ENCODE results near the gene PHF21A. TPM values are rescaled to one million over a fixed set of nuclear protein-coding genes. Genes with fewer than 3 reads are reported as not detected.

PHF21A gene
- total RNA-seq, 1 donor from 2014 or later: 3.4 TPM

DNA sequence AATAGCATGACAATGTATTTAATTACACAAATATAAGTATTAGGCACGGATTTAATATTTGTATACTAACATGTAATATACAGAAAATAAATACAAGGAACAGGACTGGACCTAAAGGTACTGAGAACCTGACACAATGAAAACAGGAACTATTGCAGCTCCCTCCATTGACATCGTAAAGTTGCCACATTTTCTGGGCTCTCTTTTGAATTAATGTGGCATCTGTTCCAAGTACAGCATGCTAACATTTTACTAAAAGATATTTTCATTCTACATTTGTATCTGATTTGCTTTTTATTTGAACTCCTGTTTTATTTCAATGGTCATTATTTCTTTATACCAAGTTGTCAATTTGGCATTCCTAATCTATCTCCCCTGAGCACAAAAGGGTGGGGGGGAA lies 15.3 kb downstream of the PHF21A start:
- no peak for FAIRE-seq
- no peaks in the 10 kb centered on the region for H3K27me3 ChIP-seq (ENCODE audit: control insufficient read depth, insufficient read depth, low read length)
- H3K36me3 ChIP-seq (ENCODE audit: control insufficient read depth, insufficient read depth, low read length): no peaks in the 10 kb centered on the region
- H3K4me3 ChIP-seq (ENCODE audit: low read depth, low read length): no peak overlapping the region
- TF ChIP-seq, protein P1, sequence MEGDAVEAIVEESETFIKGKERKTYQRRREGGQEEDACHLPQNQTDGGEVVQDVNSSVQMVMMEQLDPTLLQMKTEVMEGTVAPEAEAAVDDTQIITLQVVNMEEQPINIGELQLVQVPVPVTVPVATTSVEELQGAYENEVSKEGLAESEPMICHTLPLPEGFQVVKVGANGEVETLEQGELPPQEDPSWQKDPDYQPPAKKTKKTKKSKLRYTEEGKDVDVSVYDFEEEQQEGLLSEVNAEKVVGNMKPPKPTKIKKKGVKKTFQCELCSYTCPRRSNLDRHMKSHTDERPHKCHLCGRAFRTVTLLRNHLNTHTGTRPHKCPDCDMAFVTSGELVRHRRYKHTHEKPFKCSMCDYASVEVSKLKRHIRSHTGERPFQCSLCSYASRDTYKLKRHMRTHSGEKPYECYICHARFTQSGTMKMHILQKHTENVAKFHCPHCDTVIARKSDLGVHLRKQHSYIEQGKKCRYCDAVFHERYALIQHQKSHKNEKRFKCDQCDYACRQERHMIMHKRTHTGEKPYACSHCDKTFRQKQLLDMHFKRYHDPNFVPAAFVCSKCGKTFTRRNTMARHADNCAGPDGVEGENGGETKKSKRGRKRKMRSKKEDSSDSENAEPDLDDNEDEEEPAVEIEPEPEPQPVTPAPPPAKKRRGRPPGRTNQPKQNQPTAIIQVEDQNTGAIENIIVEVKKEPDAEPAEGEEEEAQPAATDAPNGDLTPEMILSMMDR (IDR thresholded peaks at IDR 0.05; ENCODE audit: insufficient read depth, low read length, severe bottlenecking): no peak
- DNase-seq (ENCODE audit: low read depth): no peak

DNA sequence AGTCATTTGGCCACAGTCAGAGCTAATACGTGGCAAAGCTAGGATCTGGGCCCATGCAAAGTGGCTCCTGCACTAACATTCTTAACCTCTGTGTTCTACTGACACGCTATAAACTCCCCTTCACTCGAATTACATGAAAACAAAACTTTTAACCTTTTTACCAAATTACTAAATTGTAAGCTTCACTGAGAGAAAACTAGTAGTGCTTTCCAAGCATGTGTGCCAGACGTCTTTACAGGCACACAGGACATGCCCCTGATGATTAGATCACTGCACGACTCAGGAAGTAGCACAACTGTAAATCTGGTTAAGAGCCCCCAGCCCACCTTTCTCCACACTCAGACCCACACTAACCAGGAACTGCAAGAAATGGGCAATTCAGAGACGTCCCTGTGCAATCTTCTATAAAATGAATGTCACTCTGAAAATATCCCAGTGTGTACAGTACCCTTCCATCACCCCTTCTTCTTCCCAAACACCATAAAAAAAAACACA lies 16.1 kb downstream of the PHF21A start:
- no peak overlapping the region for H3K4me3 ChIP-seq (ENCODE audit: low read depth, low read length)
- TF ChIP-seq, protein P1 (IDR thresholded peaks at IDR 0.05; ENCODE audit: insufficient read depth, low read length, severe bottlenecking): no peak
- no peaks in the 10 kb centered on the region for H3K36me3 ChIP-seq (ENCODE audit: control insufficient read depth, insufficient read depth, low read length)
- no peaks in the 10 kb centered on the region for H3K27me3 ChIP-seq (ENCODE audit: control insufficient read depth, insufficient read depth, low read length)
- FAIRE-seq: no peak
- DNase-seq (ENCODE audit: low read depth): no peak

DNA sequence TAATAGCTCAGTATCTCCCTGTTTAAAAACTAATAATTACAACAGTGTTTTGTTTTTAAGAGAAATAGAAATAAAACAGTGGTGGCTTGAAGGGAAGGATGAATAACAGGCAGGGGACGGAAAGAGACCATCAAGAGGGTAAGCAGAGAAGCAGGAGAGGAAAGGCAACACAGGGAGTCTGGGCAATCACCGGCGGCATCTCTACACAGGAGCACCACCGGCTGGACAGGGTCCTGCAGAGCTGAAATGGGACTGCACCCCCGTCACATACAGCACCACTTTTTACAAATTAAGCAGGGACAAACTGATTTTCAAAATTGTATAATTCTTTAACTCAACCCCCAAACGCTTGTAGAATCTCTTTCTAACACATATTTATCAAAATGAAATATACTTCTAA lies 18.4 kb downstream of the PHF21A start:
- no peak for DNase-seq (ENCODE audit: low read depth)
- Histone ChIP-seq H3K4me3 (ENCODE audit: low read depth, low read length) (no peak overlapping the region), H3K27me3 (ENCODE audit: control insufficient read depth, insufficient read depth, low read length) (no peaks in the 10 kb centered on the region), H3K36me3 (ENCODE audit: control insufficient read depth, insufficient read depth, low read length) (no peaks in the 10 kb centered on the region)
- no peak for FAIRE-seq
- TF ChIP-seq, protein P1 (IDR thresholded peaks at IDR 0.05; ENCODE audit: insufficient read depth, low read length, severe bottlenecking): no peak

DNA sequence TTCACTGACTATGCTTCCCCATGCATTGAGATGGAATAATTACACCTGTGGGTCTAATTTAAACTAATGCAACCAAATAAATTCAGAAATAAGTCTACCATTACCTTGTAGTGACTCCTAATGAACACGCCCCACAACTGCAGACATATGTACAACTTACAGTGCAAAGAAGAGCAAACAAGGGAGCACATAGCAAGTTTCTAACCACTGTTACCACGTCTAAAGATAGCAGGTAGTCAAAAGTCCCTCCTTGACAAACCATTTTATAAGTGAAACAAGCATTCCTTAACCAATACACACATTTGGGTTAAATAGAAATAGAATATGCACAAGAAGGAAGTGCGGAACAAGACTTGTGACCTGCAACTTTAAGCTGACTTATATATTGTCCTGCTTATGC lies 20.6 kb downstream of the PHF21A start:
- no peak for FAIRE-seq
- no peak overlapping the region for H3K4me3 ChIP-seq (ENCODE audit: low read depth, low read length)
- TF ChIP-seq, protein P1 (IDR thresholded peaks at IDR 0.05; ENCODE audit: insufficient read depth, low read length, severe bottlenecking): no peak

DNA sequence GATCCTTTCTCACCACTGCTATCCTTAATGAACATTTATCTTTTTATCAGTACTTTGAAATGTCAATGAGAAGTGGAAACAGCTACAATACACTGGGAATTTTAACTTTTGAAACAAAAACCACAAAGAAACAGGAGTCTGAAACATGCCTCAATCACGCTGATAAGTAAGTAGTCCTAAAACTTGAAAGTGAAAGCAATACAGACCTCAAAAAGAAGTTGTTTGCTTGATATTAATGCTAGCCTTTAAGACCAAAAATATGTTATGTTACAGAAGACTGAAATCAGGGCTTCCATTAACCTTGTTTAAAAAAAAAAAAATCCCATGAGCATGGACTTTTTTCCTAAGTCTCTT lies 21.3 kb downstream of the PHF21A start:
- H3K27me3 ChIP-seq (ENCODE audit: control insufficient read depth, insufficient read depth, low read length): no peaks in the 10 kb centered on the region
- no peak for DNase-seq (ENCODE audit: low read depth)
- no peak overlapping the region for H3K4me3 ChIP-seq (ENCODE audit: low read depth, low read length)
- FAIRE-seq: no peak
- H3K36me3 ChIP-seq (ENCODE audit: control insufficient read depth, insufficient read depth, low read length): no peaks in the 10 kb centered on the region
- TF ChIP-seq, protein P1 (IDR thresholded peaks at IDR 0.05; ENCODE audit: insufficient read depth, low read length, severe bottlenecking): no peak

More for the DNA sequence above, 20.6 kb downstream of the PHF21A start:
- Histone ChIP-seq H3K27me3 (ENCODE audit: control insufficient read depth, insufficient read depth, low read length) (no peaks in the 10 kb centered on the region), H3K36me3 (ENCODE audit: control insufficient read depth, insufficient read depth, low read length) (no peaks in the 10 kb centered on the region)
- DNase-seq (ENCODE audit: low read depth): no peak

DNA sequence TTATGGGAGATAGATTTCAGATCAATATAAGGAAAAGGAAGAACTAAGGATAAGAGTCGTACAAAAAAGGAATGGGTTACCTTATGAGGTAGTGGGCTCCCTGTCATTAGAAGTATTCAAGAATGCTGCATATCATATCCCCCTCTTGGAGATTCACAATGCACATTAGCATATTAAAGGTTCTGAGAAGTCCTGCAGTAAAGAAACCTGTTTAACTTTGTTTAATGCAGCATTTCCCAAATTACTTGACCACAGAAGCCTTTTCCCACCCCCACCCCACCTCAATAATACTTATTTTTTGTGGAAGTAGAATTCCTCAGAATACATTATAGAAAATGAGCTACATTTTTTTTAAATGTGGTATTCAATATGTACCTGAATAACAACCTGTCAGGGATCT lies 30.9 kb downstream of the PHF21A start:
- TF ChIP-seq, protein P1 (IDR thresholded peaks at IDR 0.05; ENCODE audit: insufficient read depth, low read length, severe bottlenecking): no peak
- DNase-seq (ENCODE audit: low read depth): no peak
- H3K4me3 ChIP-seq (ENCODE audit: low read depth, low read length): no peak overlapping the region
- H3K36me3 ChIP-seq (ENCODE audit: control insufficient read depth, insufficient read depth, low read length): peaks cover 2% of the 10 kb centered on the region
- H3K27me3 ChIP-seq (ENCODE audit: control insufficient read depth, insufficient read depth, low read length): no peaks in the 10 kb centered on the region
- FAIRE-seq: no peak

Measured in bronchial epithelial cell (primary cell).